Body of pancreas (tissue), 4 donors: Measurements from ENCODE around the gene OGFOD3.

Experiments
- POLR2A ChIP-seq, 3 donors: fragments of 450-650 bp; IDR thresholded peaks; one replicate each; pipeline ENCODE4 v1.6.1; 2016; ENCODE audit warnings: antibody characterized with exemption in 3 of 3, mild to moderate bottlenecking in 2 of 3
- TF ChIP-seq, protein P1 (sequence below), 7 experiments: fragments of 450-650 bp in 4 of 7; fragments of 200-600 bp in 3 of 7; sonication (generic) in 3 of 7; IDR thresholded peaks; one replicate each; pipeline ENCODE4 v1.5.1; 2016 to 2019; ENCODE audit warnings: antibody characterized with exemption in 7 of 7

- TF ChIP-seq, protein P1, sequence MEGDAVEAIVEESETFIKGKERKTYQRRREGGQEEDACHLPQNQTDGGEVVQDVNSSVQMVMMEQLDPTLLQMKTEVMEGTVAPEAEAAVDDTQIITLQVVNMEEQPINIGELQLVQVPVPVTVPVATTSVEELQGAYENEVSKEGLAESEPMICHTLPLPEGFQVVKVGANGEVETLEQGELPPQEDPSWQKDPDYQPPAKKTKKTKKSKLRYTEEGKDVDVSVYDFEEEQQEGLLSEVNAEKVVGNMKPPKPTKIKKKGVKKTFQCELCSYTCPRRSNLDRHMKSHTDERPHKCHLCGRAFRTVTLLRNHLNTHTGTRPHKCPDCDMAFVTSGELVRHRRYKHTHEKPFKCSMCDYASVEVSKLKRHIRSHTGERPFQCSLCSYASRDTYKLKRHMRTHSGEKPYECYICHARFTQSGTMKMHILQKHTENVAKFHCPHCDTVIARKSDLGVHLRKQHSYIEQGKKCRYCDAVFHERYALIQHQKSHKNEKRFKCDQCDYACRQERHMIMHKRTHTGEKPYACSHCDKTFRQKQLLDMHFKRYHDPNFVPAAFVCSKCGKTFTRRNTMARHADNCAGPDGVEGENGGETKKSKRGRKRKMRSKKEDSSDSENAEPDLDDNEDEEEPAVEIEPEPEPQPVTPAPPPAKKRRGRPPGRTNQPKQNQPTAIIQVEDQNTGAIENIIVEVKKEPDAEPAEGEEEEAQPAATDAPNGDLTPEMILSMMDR (IDR thresholded peaks at IDR 0.05) = no peak
- TF ChIP-seq POLR2A (IDR thresholded peaks at IDR 0.05) = no peak
These were observed 46.7 kb upstream of the OGFOD3 start for GRCh38 chr17:82465023-82465603.
